ENCODE data around the gene SERGEF. TPM values are rescaled to one million over a fixed set of nuclear protein-coding genes. Genes with fewer than 3 reads are reported as not detected.

Gene SERGEF
- total RNA-seq, 6 experiments from 2014 or later: 13.5 to 19.3 (median 17.7) TPM

DNA sequence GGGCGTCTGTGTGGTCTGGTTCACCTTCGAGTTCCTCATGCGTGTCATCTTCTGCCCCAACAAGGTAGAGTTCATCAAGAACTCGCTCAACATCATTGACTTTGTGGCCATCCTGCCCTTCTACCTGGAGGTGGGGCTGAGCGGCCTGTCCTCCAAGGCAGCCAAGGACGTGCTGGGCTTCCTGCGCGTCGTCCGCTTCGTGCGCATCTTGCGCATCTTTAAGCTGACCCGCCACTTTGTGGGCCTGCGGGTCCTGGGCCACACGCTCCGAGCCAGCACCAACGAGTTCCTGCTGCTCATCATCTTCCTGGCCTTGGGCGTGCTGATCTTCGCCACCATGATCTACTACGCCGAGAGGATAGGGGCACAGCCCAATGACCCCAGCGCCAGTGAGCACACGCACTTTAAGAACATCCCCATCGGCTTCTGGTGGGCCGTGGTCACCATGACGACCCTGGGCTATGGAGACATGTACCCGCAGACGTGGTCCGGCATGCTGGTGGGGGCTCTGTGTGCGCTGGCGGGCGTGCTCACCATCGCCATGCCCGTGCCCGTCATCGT is 240.9 kb downstream of the SERGEF start:
- no peak for TF ChIP-seq CTCF (IDR thresholded peaks at IDR 0.05)
- Mint-ChIP-seq H3K4me1 (ENCODE audit: low read depth) (no peaks in the 10 kb centered on the region), H3K36me3 (ENCODE audit: low read depth) (no peaks in the 10 kb centered on the region), H3K27me3 (ENCODE audit: insufficient read depth) (peaks cover 11% of the 10 kb centered on the region), H3K9me3 (no peaks in the 10 kb centered on the region), H3K4me3 (no peak overlapping the region), H3K27ac (no peak overlapping the region)
- DNase-seq: no peak

DNA sequence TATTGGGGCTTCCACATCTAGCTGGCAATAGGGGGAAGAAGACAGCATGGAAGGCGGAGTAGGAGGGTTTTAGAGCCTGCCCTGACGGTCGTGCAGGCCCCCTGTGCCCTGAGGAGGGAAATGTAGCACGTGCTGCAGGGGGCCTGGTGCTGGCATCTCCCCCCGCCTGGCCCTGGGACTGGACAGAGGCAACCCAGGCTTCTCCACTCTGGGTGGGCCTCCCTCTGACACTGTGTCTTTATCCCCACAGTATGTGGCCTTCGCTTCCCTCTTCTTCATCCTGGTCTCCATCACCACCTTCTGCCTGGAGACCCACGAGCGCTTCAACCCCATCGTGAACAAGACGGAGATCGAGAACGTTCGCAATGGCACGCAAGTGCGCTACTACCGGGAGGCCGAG is 241.4 kb downstream of the SERGEF start:
- H3K36me3 Mint-ChIP-seq (ENCODE audit: low read depth): no peaks in the 10 kb centered on the region
- no peaks in the 10 kb centered on the region for H3K4me1 Mint-ChIP-seq (ENCODE audit: low read depth)
- H3K4me3 Mint-ChIP-seq: no peak overlapping the region
- no peak for DNase-seq
- peaks cover 12% of the 10 kb centered on the region for H3K27me3 Mint-ChIP-seq (ENCODE audit: insufficient read depth)
- no peaks in the 10 kb centered on the region for H3K9me3 Mint-ChIP-seq
- no peak for TF ChIP-seq CTCF (IDR thresholded peaks at IDR 0.05)
- H3K27ac Mint-ChIP-seq: no peak overlapping the region

- Mint-ChIP-seq H3K36me3 (ENCODE audit: low read depth) (no peaks in the 10 kb centered on the region), H3K27ac (no peak overlapping the region), H3K4me1 (ENCODE audit: low read depth) (no peaks in the 10 kb centered on the region), H3K27me3 (ENCODE audit: insufficient read depth) (peaks cover 11% of the 10 kb centered on the region), H3K9me3 (no peaks in the 10 kb centered on the region), H3K4me3 (no peak overlapping the region)
- DNase-seq: peak; percentile 16
- TF ChIP-seq CTCF (IDR thresholded peaks at IDR 0.05): peak; percentile 37; the same call in 1 of the 2 replicates
Measured at GRCh38 chr11:17770917-17771316, 241.9 kb downstream of the SERGEF start.

- no peak overlapping the region for H3K4me3 Mint-ChIP-seq
- no peaks in the 10 kb centered on the region for H3K9me3 Mint-ChIP-seq
- H3K4me1 Mint-ChIP-seq (ENCODE audit: low read depth): 0 out of 2 replicates have a peak, but pooled peaks cover 1% of the 10 kb centered on the region
- peaks cover 15% of the 10 kb centered on the region for H3K27me3 Mint-ChIP-seq (ENCODE audit: insufficient read depth)
- no peak; the same call in 1 of the 2 replicates for TF ChIP-seq CTCF (IDR thresholded peaks at IDR 0.05)
- no peak for DNase-seq
- H3K36me3 Mint-ChIP-seq (ENCODE audit: low read depth): no peaks in the 10 kb centered on the region
- no peak overlapping the region for H3K27ac Mint-ChIP-seq
Measured at GRCh38 chr11:17770048-17770652, 242.7 kb downstream of the SERGEF start.

DNA sequence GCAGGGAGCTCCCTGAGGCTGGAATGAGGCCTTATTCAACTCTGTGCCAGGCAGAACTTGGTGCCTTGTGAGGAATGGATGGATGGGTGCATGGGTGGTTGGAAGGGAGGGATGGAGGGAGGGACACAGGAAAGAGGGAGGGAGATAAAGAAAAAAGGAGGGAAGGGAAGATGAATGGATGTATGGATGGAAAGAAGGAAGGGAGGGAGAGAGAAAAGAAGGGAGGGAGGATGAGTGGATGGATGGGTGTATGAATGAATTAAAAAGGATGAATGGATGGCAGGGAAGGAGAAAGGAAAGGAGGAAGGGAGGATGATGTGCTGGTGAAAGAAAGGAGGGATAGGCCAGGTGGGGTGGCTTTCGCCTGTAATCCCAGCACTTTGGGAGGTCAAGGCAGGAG is 243.6 kb downstream of the SERGEF start:
- H3K27me3 Mint-ChIP-seq (ENCODE audit: insufficient read depth): peaks cover 15% of the 10 kb centered on the region
- TF ChIP-seq CTCF (IDR thresholded peaks at IDR 0.05): no peak
- DNase-seq: no peak
- H3K4me3 Mint-ChIP-seq: no peak overlapping the region
- 0 out of 2 replicates have a peak, but pooled peaks cover 4% of the 10 kb centered on the region for H3K4me1 Mint-ChIP-seq (ENCODE audit: low read depth)
- no peak overlapping the region for H3K27ac Mint-ChIP-seq
- no peaks in the 10 kb centered on the region for H3K36me3 Mint-ChIP-seq (ENCODE audit: low read depth)
- H3K9me3 Mint-ChIP-seq: no peaks in the 10 kb centered on the region

Data from HFFc6 (cell line).